HG02759 (cell line): Measurements from ENCODE around the gene ALDH3B1.

ENCODE experiments used
- ATAC-seq: cut with Tn5 transposase; IDR thresholded peaks from one replicate; pipeline ENCODE4 v1.9.1; 2021; ENCODE audit warnings: mild to moderate bottlenecking, moderate library complexity; ENCODE audit not compliant: unreplicated experiment

The ALDH3B1 gene

GRCh38 chr11:67997475-67997921 lies 12.6 kb upstream of the ALDH3B1 start:
- no peak for ATAC-seq

GRCh38 chr11:67998150-67999045 lies 11.7 kb upstream of the ALDH3B1 start:
- no peak for ATAC-seq

GRCh38 chr11:67999201-67999629 lies 10.9 kb upstream of the ALDH3B1 start:
- no peak for ATAC-seq

- ATAC-seq = no peak
Measured at GRCh38 chr11:67999704-68000103, 10.4 kb upstream of the ALDH3B1 start.

GRCh38 chr11:68002575-68002937 lies 7.6 kb upstream of the ALDH3B1 start:
- peak; percentile 24 for ATAC-seq

GRCh38 chr11:68002938-68003845 lies 6.9 kb upstream of the ALDH3B1 start:
- peak; percentile 52 for ATAC-seq

- peak; percentile 69 for ATAC-seq
Measured at GRCh38 chr11:68003846-68004550, 6.1 kb upstream of the ALDH3B1 start, which contains the start of gene UNC93B1. Gene UNC93B1 (minus strand): TSS chr11:68004097. CDS start chr11:68004043, 54 bp downstream.

GRCh38 chr11:68004551-68005335 lies 5.4 kb upstream of the ALDH3B1 start:
- no peak for ATAC-seq

GRCh38 chr11:68006606-68007166 lies 3.4 kb upstream of the ALDH3B1 start:
- no peak for ATAC-seq

GRCh38 chr11:68007498-68008380 lies 2.4 kb upstream of the ALDH3B1 start:
- ATAC-seq = no peak

- no peak for ATAC-seq
Measured at GRCh38 chr11:68008381-68009337, 1.5 kb upstream of the ALDH3B1 start.

- ATAC-seq = no peak
Measured at GRCh38 chr11:68009391-68010089, 587 bp upstream of the ALDH3B1 start.

- no peak for ATAC-seq
Measured at GRCh38 chr11:68011051-68011943, 1.2 kb downstream of the ALDH3B1 start.

- no peak for ATAC-seq
Measured at GRCh38 chr11:68012044-68012842, 2.1 kb downstream of the ALDH3B1 start.
